K562 (cell line): ENCODE results near the gene PTGES3. TPM values are rescaled to one million over a fixed set of nuclear protein-coding genes. Genes with fewer than 3 reads are reported as not detected.

Experiments
- ELF1 ChIP-seq: fragments of 200-800 bp; sonication (Bioruptor generic); IDR thresholded peaks from 2 replicates; pipeline ENCODE4 v1.6.1; 2016; ENCODE audit warnings: missing genetic modification characterization, missing compliant biosample characterization
- FOS ChIP-seq: IDR thresholded peaks from 3 replicates; pipeline ENCODE4 v1.6.1; 2011; ENCODE audit not compliant: insufficient read length; ENCODE audit errors: extremely low read depth
- HINFP ChIP-seq: fragments of 450-650 bp; conservative IDR thresholded peaks from 2 replicates; pipeline ENCODE4 v1.6.1; 2016; ENCODE audit warnings: missing genetic modification characterization, low read depth, mild to moderate bottlenecking, control low read depth, missing compliant biosample characterization
- NEUROD1 ChIP-seq: fragments of 150-350 bp; IDR thresholded peaks from 2 replicates; pipeline ENCODE4 v1.6.1; 2014; ENCODE audit warnings: borderline replicate concordance, low read length, low read depth; ENCODE audit not compliant: partially characterized antibody
- ZNF318 ChIP-seq, 2 experiments: fragments of 450-650 bp; IDR thresholded peaks; 2 replicates each; pipeline ENCODE4 v1.6.1; 2016; ENCODE audit warnings: mild to moderate bottlenecking in 2 of 2, borderline replicate concordance in 1 of 2, low read depth in 1 of 2, moderate library complexity in 1 of 2
- polyA plus RNA-seq, 8 experiments: library from polyadenylated mRNA; depleted of rRNA in 4 of 8; stranded (reverse) in 5 of 8; unstranded in 3 of 8; fragments of >200 nt; fragmentation: Nextera tagmentation in 2 of 8; fragmentation: Illumina TruSeq in 1 of 8; extraction: Ambion mirVana in 2 of 8; extraction: Trizol in 1 of 8; gene quantifications; 2 replicates each; pipeline versions ENCODE4 v1.2.1 to v1.2.3, GENCODE V29; 2011 to 2014; ENCODE audit warnings: inconsistent platforms in 1 of 8, missing spikeins in 1 of 8
- total RNA-seq, 7 experiments: library from RNA; depleted of rRNA in 6 of 7; stranded (reverse); fragments of >200 nt in 6 of 7; fragmentation: Illumina TruSeq in 2 of 7; extraction: Trizol in 2 of 7; gene quantifications; 2 replicates each; pipeline versions ENCODE4 v1.2.1 to v1.2.3, GENCODE V29; 2011 to 2021; ENCODE audit warnings: low replicate concordance in 1 of 7
- TF ChIP-seq, protein P1 (sequence below): IDR thresholded peaks from 3 replicates; pipeline ENCODE4 v1.6.1; 2011; ENCODE audit warnings: borderline replicate concordance, mild to moderate bottlenecking; ENCODE audit not compliant: insufficient read length, insufficient read depth

The PTGES3 gene
- total and polyA plus RNA-seq, 9 of the 15 experiments (the other 6 are each of a cell fraction or from before 2014, with no cell fraction given), result 163 to 501 (median 213) TPM

GRCh38 chr12:56630180-56630632, 57.9 kb downstream of the PTGES3 start, which contains the start of gene BAZ2A (continued):
- TF ChIP-seq HINFP, result no peak
- peak; percentile 99 for TF ChIP-seq NEUROD1
- TF ChIP-seq ELF1 (tag), result no peak
- TF ChIP-seq, protein P1, sequence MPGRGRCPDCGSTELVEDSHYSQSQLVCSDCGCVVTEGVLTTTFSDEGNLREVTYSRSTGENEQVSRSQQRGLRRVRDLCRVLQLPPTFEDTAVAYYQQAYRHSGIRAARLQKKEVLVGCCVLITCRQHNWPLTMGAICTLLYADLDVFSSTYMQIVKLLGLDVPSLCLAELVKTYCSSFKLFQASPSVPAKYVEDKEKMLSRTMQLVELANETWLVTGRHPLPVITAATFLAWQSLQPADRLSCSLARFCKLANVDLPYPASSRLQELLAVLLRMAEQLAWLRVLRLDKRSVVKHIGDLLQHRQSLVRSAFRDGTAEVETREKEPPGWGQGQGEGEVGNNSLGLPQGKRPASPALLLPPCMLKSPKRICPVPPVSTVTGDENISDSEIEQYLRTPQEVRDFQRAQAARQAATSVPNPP, result no peak
- TF ChIP-seq ZNF318 (IDR thresholded peaks at IDR 0.05; ENCODE audit: borderline replicate concordance in 1 of 2, low read depth in 1 of 2), result 0 out of 4 replicates have a peak, but pooled peaks of 1 of the 2 experiments have one; percentile 33
- no peak for TF ChIP-seq FOS
